CD4-positive, alpha-beta memory T cell (primary cell): Measurements from ENCODE around the gene PDE2A. TPM values are rescaled to one million over a fixed set of nuclear protein-coding genes. Genes with fewer than 3 reads are reported as not detected.

Experiments used
- CTCF ChIA-PET: fragments of 350-600 bp; sonication (Branson Sonifier 250); formaldehyde crosslinking; loops from one replicate; lab custom pipeline; 2021; ENCODE audit warnings: inconsistent platforms; ENCODE audit not compliant: partially characterized antibody; lab: Charles Lee
- POLR2A ChIA-PET: fragments of 350-600 bp; sonication (Branson Sonifier 250); formaldehyde crosslinking; loops from one replicate; lab custom pipeline; 2021; ENCODE audit not compliant: partially characterized antibody; lab: Charles Lee
- DNase-seq, 5 donors: peaks; one replicate each; pipeline versions ENCODE4 v3.0.0 to v3.0.0-alpha.2; 2020 to 2022; ENCODE audit warnings: mixed read lengths in 1 of 5
- H3K27ac ChIP-seq: one replicate; pipeline ENCODE4 v1.7.0; 2013; ENCODE audit warnings: low read depth, low read length
- H3K27me3 ChIP-seq: 2 replicates; pipeline ENCODE4 v1.7.0; 2013; ENCODE audit warnings: mild to moderate bottlenecking, low read length, moderate library complexity; ENCODE audit not compliant: insufficient read depth
- H3K36me3 ChIP-seq: 2 replicates; pipeline ENCODE4 v1.7.0; 2013; ENCODE audit warnings: mild to moderate bottlenecking, low read length, moderate library complexity; ENCODE audit not compliant: insufficient read depth
- H3K4me1 ChIP-seq: 2 replicates; pipeline ENCODE4 v1.7.0; 2013; ENCODE audit warnings: mild to moderate bottlenecking, low read length, moderate library complexity; ENCODE audit not compliant: insufficient read depth
- H3K4me3 ChIP-seq, 2 donors: one replicate each; pipeline ENCODE4 v1.7.0; 2013; ENCODE audit warnings: low read length in 2 of 2, mild to moderate bottlenecking in 1 of 2
- H3K9me3 ChIP-seq, 2 donors: one replicate each; pipeline ENCODE4 v1.7.0; 2013; ENCODE audit warnings: low read length in 2 of 2, control low read depth in 1 of 2; ENCODE audit not compliant: control insufficient read depth in 1 of 2
- H3K27ac Mint-ChIP-seq, 7 donors: one replicate each; pipeline ENCODE4 v1.8.0; 2020 to 2021; ENCODE audit warnings: mixed read lengths in 7 of 7, mild to moderate bottlenecking in 6 of 7, inconsistent platforms in 3 of 7, moderate library complexity in 3 of 7
- H3K27me3 Mint-ChIP-seq, 2 donors: one replicate each; pipeline ENCODE4 v1.8.0; 2020 to 2021; ENCODE audit warnings: mixed read lengths in 2 of 2
- H3K36me3 Mint-ChIP-seq, 2 donors: one replicate each; pipeline ENCODE4 v1.8.0; 2020 to 2021; ENCODE audit warnings: mixed read lengths in 2 of 2, inconsistent platforms in 1 of 2, mild to moderate bottlenecking in 1 of 2
- H3K4me1 Mint-ChIP-seq, 4 donors: one replicate each; pipeline ENCODE4 v1.8.0; 2020 to 2021; ENCODE audit warnings: mixed read lengths in 4 of 4, mild to moderate bottlenecking in 1 of 4
- H3K4me3 Mint-ChIP-seq, 8 donors: one replicate each; pipeline ENCODE4 v1.8.0; 2020 to 2021; ENCODE audit warnings: mixed read lengths in 8 of 8, mild to moderate bottlenecking in 7 of 8, moderate library complexity in 6 of 8, inconsistent platforms in 3 of 8
- H3K9me3 Mint-ChIP-seq, 8 donors: one replicate each; pipeline ENCODE4 v1.8.0; 2020 to 2021; ENCODE audit warnings: mixed read lengths in 8 of 8, mild to moderate bottlenecking in 5 of 8, inconsistent platforms in 3 of 8, moderate library complexity in 1 of 8
- intact Hi-C: fragments of 100-400 bp; cut with micrococcal nuclease; formaldehyde crosslinking; loops from one replicate; pipeline ENCODE4 v1.15.1; 2023
- polyA plus RNA-seq, 2 donors: library from polyadenylated mRNA; unstranded; fragments of 300-500 nt; fragmentation: Illumina TruSeq; gene quantifications; one replicate each; pipeline ENCODE4 v1.2.3, GENCODE V29; 2021
- total RNA-seq, 2 experiments: library from RNA; stranded (reverse); gene quantifications; one replicate each; pipeline ENCODE4 v1.2.3, GENCODE V29; 2021

The PDE2A gene
- total and polyA plus RNA-seq, 4 experiments from 2014 or later, result 0.11 to 1.7 (median 0.98) TPM

DNA sequence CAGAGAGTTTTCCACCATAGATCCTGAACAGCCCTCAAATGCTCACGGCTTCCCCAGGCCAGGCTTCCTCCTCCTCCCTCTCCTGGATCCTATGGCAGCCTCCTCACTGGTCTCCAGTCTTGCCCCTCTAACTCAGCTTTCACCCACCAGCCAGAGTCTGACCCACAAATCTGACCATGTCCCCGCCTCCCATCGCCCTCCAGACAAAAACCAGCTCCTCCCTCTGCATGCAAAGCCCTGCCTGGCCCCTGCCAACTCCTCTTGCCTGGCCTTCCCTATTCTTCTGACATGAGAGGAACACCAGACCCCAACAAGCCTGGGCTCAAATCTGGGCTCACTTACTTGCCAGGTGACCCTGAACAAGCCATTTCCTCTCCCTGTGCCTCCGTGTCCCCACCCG is 32.4 kb upstream of the PDE2A start:
- Mint-ChIP-seq H3K9me3 (no peaks in the 10 kb centered on the region), H3K4me3 (no peak overlapping the region), H3K27me3 (no peaks in the 10 kb centered on the region), H3K4me1 (peaks cover 0 to 5% (median 2%) of the 10 kb centered on the region in 4 donors), H3K36me3 (peaks cover 33 to 83% of the 10 kb centered on the region in 2 donors), H3K27ac (peak overlapping the region in 5 of 7 donors; percentile 29 to 58 (median 52))
- Histone ChIP-seq H3K27ac (no peak overlapping the region), H3K36me3 (peaks cover 85% of the 10 kb centered on the region), H3K4me3 (no peak overlapping the region), H3K27me3 (no peaks in the 10 kb centered on the region), H3K9me3 (no peaks in the 10 kb centered on the region), H3K4me1 (no peaks in the 10 kb centered on the region)
- POLR2A ChIA-PET, result no interaction called here
- CTCF ChIA-PET, result no interaction called here
- intact Hi-C loops, result no loop called here
- DNase-seq, result no peak

- Mint-ChIP-seq H3K9me3 (no peaks in the 10 kb centered on the region), H3K27ac (peak overlapping the region in 3 of 7 donors; percentile 27 to 62 (median 57)), H3K4me3 (no peak overlapping the region), H3K27me3 (no peaks in the 10 kb centered on the region), H3K36me3 (peaks cover 33 to 85% of the 10 kb centered on the region in 2 donors), H3K4me1 (peaks cover 0 to 5% (median under 1%) of the 10 kb centered on the region in 4 donors)
- intact Hi-C loops, result no loop called here
- no peak for DNase-seq
- CTCF ChIA-PET, result no interaction called here
- Histone ChIP-seq H3K36me3 (peaks cover 83% of the 10 kb centered on the region), H3K4me3 (no peak overlapping the region), H3K27ac (no peak overlapping the region), H3K27me3 (no peaks in the 10 kb centered on the region), H3K9me3 (no peaks in the 10 kb centered on the region), H3K4me1 (no peaks in the 10 kb centered on the region)
- POLR2A ChIA-PET, result no interaction called here
Measured at GRCh38 chr11:72705442-72706365, 31.5 kb upstream of the PDE2A start.

DNA sequence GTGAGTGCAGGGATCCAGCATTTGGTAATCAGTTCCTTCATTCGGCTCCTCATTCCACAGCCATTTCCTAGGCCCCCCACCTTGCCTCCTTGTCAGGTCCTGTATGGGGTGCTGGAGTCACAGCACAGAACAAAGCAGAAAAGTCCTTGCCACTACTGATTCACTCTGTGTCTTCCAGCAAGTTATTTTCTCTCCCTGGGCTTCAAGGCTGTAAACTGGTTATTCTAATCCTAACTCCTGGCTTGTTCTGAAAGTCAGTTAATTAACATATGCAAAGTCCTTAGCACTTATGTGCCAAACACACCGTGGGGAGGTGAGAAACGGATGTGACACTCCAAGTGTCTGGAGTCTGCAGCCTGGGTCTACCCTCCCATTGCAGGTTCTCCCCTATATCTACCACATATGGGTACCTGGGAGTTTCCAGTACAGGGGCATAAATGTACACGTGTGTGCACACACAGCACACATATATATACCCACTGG is 30.6 kb upstream of the PDE2A start:
- Mint-ChIP-seq H3K36me3 (peaks cover 41 to 85% of the 10 kb centered on the region in 2 donors), H3K27me3 (no peaks in the 10 kb centered on the region), H3K27ac (peak overlapping the region in 2 of 7 donors; percentile 23 to 45), H3K4me3 (no peak overlapping the region), H3K4me1 (peaks cover 0 to 5% (median under 1%) of the 10 kb centered on the region in 4 donors), H3K9me3 (no peaks in the 10 kb centered on the region)
- CTCF ChIA-PET, result no interaction called here
- intact Hi-C loops, result no loop called here
- Histone ChIP-seq H3K36me3 (peaks cover 88% of the 10 kb centered on the region), H3K27me3 (no peaks in the 10 kb centered on the region), H3K27ac (no peak overlapping the region), H3K9me3 (no peaks in the 10 kb centered on the region), H3K4me3 (no peak overlapping the region), H3K4me1 (no peaks in the 10 kb centered on the region)
- POLR2A ChIA-PET, result no interaction called here
- DNase-seq, result no peak

GRCh38 chr11:72704028-72704782 is 30.0 kb upstream of the PDE2A start:
- intact Hi-C loops, result no loop called here
- no peaks in the 10 kb centered on the region for H3K9me3 Mint-ChIP-seq
- Histone ChIP-seq H3K4me1 (no peaks in the 10 kb centered on the region), H3K27me3 (no peaks in the 10 kb centered on the region), H3K36me3 (peaks cover 88% of the 10 kb centered on the region), H3K4me3 (no peak overlapping the region), H3K27ac (no peak overlapping the region), H3K9me3 (no peaks in the 10 kb centered on the region)
- CTCF ChIA-PET, result no interaction called here
- peaks cover 42 to 85% of the 10 kb centered on the region in 2 donors for H3K36me3 Mint-ChIP-seq
- POLR2A ChIA-PET, result interaction anchor here (2.0 kb wide), 1 partner anchor 12 kb away, joined by 5 read pairs; no protein-coding TSS in a partner anchor
- H3K27ac Mint-ChIP-seq, result no peak overlapping the region
- no peaks in the 10 kb centered on the region for H3K27me3 Mint-ChIP-seq
- no peak for DNase-seq
- peaks cover 0 to 5% (median under 1%) of the 10 kb centered on the region in 4 donors for H3K4me1 Mint-ChIP-seq
- no peak overlapping the region for H3K4me3 Mint-ChIP-seq

DNA sequence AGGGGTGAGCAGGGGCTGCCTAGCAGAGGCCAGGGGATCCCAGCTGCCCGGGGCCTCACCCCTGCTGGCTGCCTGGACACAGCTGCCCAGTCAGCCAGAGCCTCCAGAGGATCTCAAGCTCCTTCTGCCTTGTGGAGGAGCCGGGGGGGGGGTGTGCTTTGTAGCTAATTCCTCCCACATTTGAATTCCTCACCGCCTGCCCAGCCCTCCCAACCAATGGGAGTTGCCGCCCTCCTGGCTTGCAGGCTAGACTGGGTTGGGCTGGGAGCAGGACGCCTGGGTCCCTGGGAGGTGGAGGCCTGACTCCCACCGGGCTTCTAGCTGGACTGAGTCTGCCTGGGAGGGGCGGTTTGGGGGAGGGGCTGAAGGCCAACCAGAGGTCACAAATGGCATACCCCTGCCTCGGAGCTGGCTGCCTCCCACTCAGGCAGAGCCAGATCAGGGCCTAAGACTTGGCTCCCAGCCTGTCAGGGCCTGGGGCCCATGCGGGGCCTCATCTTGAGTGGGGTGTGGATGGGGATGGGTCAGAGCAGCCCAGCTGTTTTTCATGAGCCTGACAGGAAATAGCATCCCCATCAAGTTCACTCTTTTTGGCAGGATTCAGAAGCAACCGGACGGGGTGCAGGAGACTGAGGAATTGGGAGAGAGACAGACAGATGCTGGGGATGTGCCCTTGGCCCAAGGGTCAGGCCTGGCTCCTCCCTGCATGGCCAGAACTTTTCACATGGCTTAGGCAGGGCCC is 29.2 kb upstream of the PDE2A start:
- H3K27me3 Mint-ChIP-seq, result no peaks in the 10 kb centered on the region
- H3K4me3 Mint-ChIP-seq, result no peak overlapping the region
- no peaks in the 10 kb centered on the region for H3K4me1 ChIP-seq
- peaks cover 0 to 5% (median 0%) of the 10 kb centered on the region in 4 donors for H3K4me1 Mint-ChIP-seq
- peak in 1 of 5 donors; percentile 35 for DNase-seq
- intact Hi-C loops, result no loop called here
- H3K36me3 ChIP-seq, result peaks cover 91% of the 10 kb centered on the region
- no peak overlapping the region for H3K4me3 ChIP-seq
- POLR2A ChIA-PET, result interaction anchor here (0.6 to 2.0 kb wide), 2 partner anchors 13 to 48 kb away, joined by 3 to 5 read pairs; no protein-coding TSS in a partner anchor
- H3K9me3 Mint-ChIP-seq, result no peaks in the 10 kb centered on the region
- H3K9me3 ChIP-seq, result no peaks in the 10 kb centered on the region
- H3K27ac Mint-ChIP-seq, result no peak overlapping the region
- H3K27ac ChIP-seq, result no peak overlapping the region
- CTCF ChIA-PET, result no interaction called here
- no peaks in the 10 kb centered on the region for H3K27me3 ChIP-seq
- H3K36me3 Mint-ChIP-seq, result peaks cover 49 to 86% of the 10 kb centered on the region in 2 donors

- intact Hi-C loops, result no loop called here
Measured at GRCh38 chr11:72702577-72703241, 28.5 kb upstream of the PDE2A start.

More at GRCh38 chr11:72702577-72703241, 28.5 kb upstream of the PDE2A start:
- H3K36me3 ChIP-seq, result peaks cover 91% of the 10 kb centered on the region
- no peak overlapping the region for H3K4me3 Mint-ChIP-seq
- H3K27ac Mint-ChIP-seq, result peak overlapping the region in 3 of 7 donors; percentile 36 to 73 (median 42)
- H3K4me1 ChIP-seq, result no peaks in the 10 kb centered on the region
- DNase-seq, result no peak
- H3K4me3 ChIP-seq, result no peak overlapping the region
- no peaks in the 10 kb centered on the region for H3K9me3 ChIP-seq
- CTCF ChIA-PET, result no interaction called here
- peaks cover 0 to 5% (median 0%) of the 10 kb centered on the region in 4 donors for H3K4me1 Mint-ChIP-seq
- H3K36me3 Mint-ChIP-seq, result peaks cover 47 to 83% of the 10 kb centered on the region in 2 donors
- H3K27me3 ChIP-seq, result no peaks in the 10 kb centered on the region
- no peak overlapping the region for H3K27ac ChIP-seq
- POLR2A ChIA-PET, result interaction anchor here (0.6 to 2.0 kb wide), 2 partner anchors 14 to 47 kb away, joined by 3 to 5 read pairs; no protein-coding TSS in a partner anchor
- no peaks in the 10 kb centered on the region for H3K27me3 Mint-ChIP-seq
- H3K9me3 Mint-ChIP-seq, result no peaks in the 10 kb centered on the region
